H9 (cell line): ENCODE data around the gene MOCS1. TPM values are rescaled to one million over a fixed set of nuclear protein-coding genes. Genes with fewer than 3 reads are reported as not detected.

Experiments
- DNase-seq: peaks from one replicate; pipeline ENCODE4 v3.0.0-alpha.2; 2017
- H2AFZ ChIP-seq: one replicate; pipeline ENCODE4 v1.6.1; 2013; ENCODE audit warnings: mild to moderate bottlenecking, low read length, control low read depth, moderate library complexity
- H2AK5ac ChIP-seq: 2 replicates; pipeline ENCODE4 v1.6.1; 2013; ENCODE audit warnings: low read length, control low read depth, mixed read lengths; ENCODE audit not compliant: insufficient read length
- H2BK120ac ChIP-seq: one replicate; pipeline ENCODE4 v1.6.1; 2013; ENCODE audit warnings: low read depth, mild to moderate bottlenecking, low read length, control low read depth, inconsistent platforms; ENCODE audit not compliant: poor library complexity, severe bottlenecking
- H2BK12ac ChIP-seq: 2 replicates; pipeline ENCODE4 v1.6.1; 2013; ENCODE audit warnings: low read length, control low read depth, mixed read lengths, low read depth; ENCODE audit not compliant: insufficient read length
- H2BK15ac ChIP-seq: 2 replicates; pipeline ENCODE4 v1.6.1; 2013; ENCODE audit warnings: low read depth, low read length, control low read depth
- H2BK20ac ChIP-seq: one replicate; pipeline ENCODE4 v1.6.1; 2013; ENCODE audit warnings: low read depth, mild to moderate bottlenecking, low read length, control low read depth, inconsistent platforms; ENCODE audit not compliant: poor library complexity, severe bottlenecking
- H2BK5ac ChIP-seq: 2 replicates; pipeline ENCODE4 v1.6.1; 2013; ENCODE audit warnings: low read length, control low read depth, mixed read lengths; ENCODE audit not compliant: insufficient read length
- H3K14ac ChIP-seq: 2 replicates; pipeline ENCODE4 v1.6.1; 2013; ENCODE audit warnings: low read length, control low read depth; ENCODE audit not compliant: insufficient read depth
- H3K18ac ChIP-seq: 2 replicates; pipeline ENCODE4 v1.6.1; 2013; ENCODE audit warnings: low read depth, mild to moderate bottlenecking, mixed read lengths, low read length, control low read depth; ENCODE audit not compliant: insufficient read length
- H3K23ac ChIP-seq: 2 replicates; pipeline ENCODE4 v1.6.1; 2013; ENCODE audit warnings: low read length, control low read depth, mixed read lengths, low read depth; ENCODE audit not compliant: insufficient read length
- H3K23me2 ChIP-seq: 2 replicates; pipeline ENCODE4 v1.6.1; 2013; ENCODE audit warnings: low read depth, mild to moderate bottlenecking, mixed read lengths, low read length, control low read depth; ENCODE audit not compliant: insufficient read length, poor library complexity, severe bottlenecking
- H3K27ac ChIP-seq: 2 replicates; pipeline ENCODE4 v1.5.1; 2013; ENCODE audit warnings: low read length, control low read depth, mixed read lengths, low read depth; ENCODE audit not compliant: insufficient read length
- H3K27me3 ChIP-seq: 2 replicates; pipeline ENCODE4 v1.6.1; 2013; ENCODE audit warnings: low read length, control low read depth, inconsistent platforms; ENCODE audit not compliant: insufficient read depth
- H3K4ac ChIP-seq: 2 replicates; pipeline ENCODE4 v1.6.1; 2013; ENCODE audit warnings: low read depth, mild to moderate bottlenecking, control low read depth, inconsistent platforms, low read length, moderate library complexity
- H3K4me1 ChIP-seq: 2 replicates; pipeline ENCODE4 v1.6.1; 2013; ENCODE audit warnings: low read length, control low read depth, inconsistent platforms; ENCODE audit not compliant: insufficient read depth
- H3K4me2 ChIP-seq: 2 replicates; pipeline ENCODE4 v1.6.1; 2013; ENCODE audit warnings: low read length, control low read depth, mixed read lengths; ENCODE audit not compliant: insufficient read length, insufficient read depth
- H3K56ac ChIP-seq: 2 replicates; pipeline ENCODE4 v1.6.1; 2013; ENCODE audit warnings: low read depth, mild to moderate bottlenecking, mixed read lengths, low read length, control low read depth; ENCODE audit not compliant: insufficient read length
- H3K79me1 ChIP-seq: 2 replicates; pipeline ENCODE4 v1.6.1; 2013; ENCODE audit warnings: low read depth, mild to moderate bottlenecking, moderate library complexity, low read length, control low read depth, inconsistent platforms; ENCODE audit not compliant: insufficient read depth, poor library complexity, severe bottlenecking
- H3K79me2 ChIP-seq: 2 replicates; pipeline ENCODE4 v1.6.1; 2013; ENCODE audit warnings: low read length, control low read depth, inconsistent platforms; ENCODE audit not compliant: insufficient read depth
- H3K9ac ChIP-seq: 2 replicates; pipeline ENCODE4 v1.6.1; 2013; ENCODE audit warnings: low read length, control low read depth, mixed read lengths; ENCODE audit not compliant: insufficient read length; ENCODE audit errors: extremely low read depth
- H3K9me3 ChIP-seq: one replicate; pipeline ENCODE4 v1.6.1; 2013; ENCODE audit warnings: low read depth, low read length, inconsistent platforms; ENCODE audit not compliant: control insufficient read depth
- H3T11ph ChIP-seq: one replicate; pipeline ENCODE4 v1.6.1; 2013; ENCODE audit warnings: mild to moderate bottlenecking, low read length, control low read depth, inconsistent platforms
- H4K20me1 ChIP-seq: one replicate; pipeline ENCODE4 v1.6.1; 2013; ENCODE audit not compliant: control insufficient read depth, insufficient read length, insufficient read depth
- H4K5ac ChIP-seq: 2 replicates; pipeline ENCODE4 v1.6.1; 2013; ENCODE audit warnings: low read depth, mild to moderate bottlenecking, mixed read lengths, low read length, control low read depth; ENCODE audit not compliant: insufficient read length
- H4K8ac ChIP-seq: replicated peaks from 2 replicates; pipeline ENCODE4 v1.6.1; 2013; ENCODE audit warnings: low read length, control low read depth, mixed read lengths, low read depth; ENCODE audit not compliant: insufficient read length
- H4K91ac ChIP-seq: 2 replicates; pipeline ENCODE4 v1.6.1; 2013; ENCODE audit warnings: low read depth, mild to moderate bottlenecking, moderate library complexity, mixed read lengths, low read length, control low read depth; ENCODE audit not compliant: insufficient read length
- H3K27ac Mint-ChIP-seq, 3 experiments: 2 replicates in 2 of 3; 3 replicates in 1 of 3; pipeline ENCODE4 v1.8.0; 2020 to 2021; ENCODE audit warnings: mixed read lengths in 3 of 3, mild to moderate bottlenecking in 1 of 3, moderate library complexity in 1 of 3
- H3K27me3 Mint-ChIP-seq: 2 replicates; pipeline ENCODE4 v1.8.0; 2021; ENCODE audit warnings: low read depth, mild to moderate bottlenecking, moderate library complexity, mixed read lengths
- H3K36me3 Mint-ChIP-seq, 3 experiments: 2 replicates in 2 of 3; 3 replicates in 1 of 3; pipeline ENCODE4 v1.8.0; 2020 to 2021; ENCODE audit warnings: low read depth in 3 of 3, mixed read lengths in 3 of 3; ENCODE audit not compliant: insufficient read depth in 1 of 3
- H3K4me1 Mint-ChIP-seq, 2 experiments: 2 replicates each; pipeline ENCODE4 v1.8.0; 2020; ENCODE audit warnings: mixed read lengths in 2 of 2
- H3K4me3 Mint-ChIP-seq, 2 experiments: 2 replicates in 1 of 2; 3 replicates in 1 of 2; pipeline ENCODE4 v1.8.0; 2020 to 2021; ENCODE audit warnings: mild to moderate bottlenecking in 2 of 2, mixed read lengths in 2 of 2, moderate library complexity in 1 of 2
- H3K9me3 Mint-ChIP-seq, 2 experiments: 2 replicates in 1 of 2; 3 replicates in 1 of 2; pipeline ENCODE4 v1.8.0; 2020; ENCODE audit warnings: mild to moderate bottlenecking in 2 of 2, mixed read lengths in 2 of 2, moderate library complexity in 1 of 2
- CTCF ChIP-seq: fragments of 200-600 bp; sonication (generic); conservative IDR thresholded peaks from 3 replicates; pipeline ENCODE4 v1.8.0; 2021; ENCODE audit warnings: antibody characterized with exemption, mild to moderate bottlenecking
- WGBS: extraction: QIAGEN DNeasy Blood & Tissue Kit; methylation state at CpG from one replicate; pipeline ENCODE4 v1.1.7; 2013; ENCODE audit warnings: missing lambda C conversion rate, low lambda C conversion rate, mixed read lengths; ENCODE audit not compliant: insufficient read length; ENCODE audit errors: extremely low coverage; 5-methylcytosine and 5-hydroxymethylcytosine counted together
- total RNA-seq: library from RNA; stranded (reverse); gene quantifications from 2 replicates; pipeline ENCODE4 v1.2.1, GENCODE V29; 2021

Gene MOCS1
- total RNA-seq, 1 experiment from 2014 or later = 15.2 TPM

GRCh38 chr6:39859025-39859424 is 75.2 kb downstream of the MOCS1 start:
- Histone ChIP-seq H4K91ac (no peak overlapping the region), H4K5ac (no peak overlapping the region), H3K14ac (no peak overlapping the region), H3K4ac (no peak overlapping the region), H3K23ac (no peak overlapping the region), H2BK12ac (no peak overlapping the region), H3K18ac (no peak overlapping the region), H2BK120ac (no peak overlapping the region), H3K4me1 (peaks cover 5% of the 10 kb centered on the region; the same call in 1 of the 2 replicates), H3K27me3 (no peaks in the 10 kb centered on the region), H3K79me2 (no peaks in the 10 kb centered on the region), H2BK5ac (no peak overlapping the region), H2BK20ac (no peak overlapping the region), H2AK5ac (no peak overlapping the region), H4K20me1 (no peaks in the 10 kb centered on the region), H3K9me3 (no peaks in the 10 kb centered on the region), H2BK15ac (no peak overlapping the region), H3K9ac (no peak overlapping the region), H3K23me2 (no peaks in the 10 kb centered on the region), H2AFZ (no peak overlapping the region), H3K79me1 (no peaks in the 10 kb centered on the region), H3K4me2 (no peak overlapping the region), H3K56ac (no peak overlapping the region), H3K27ac (no peak overlapping the region), H3T11ph (no peak overlapping the region), H4K8ac (no peak overlapping the region)
- WGBS = no CpG with 5 or more reads among the region's 2 CpGs
- H3K9me3 Mint-ChIP-seq = no peaks in the 10 kb centered on the region
- H3K27ac Mint-ChIP-seq = no peak overlapping the region
- H3K4me1 Mint-ChIP-seq = peaks cover 16 to 23% of the 10 kb centered on the region in 2 experiments
- H3K27me3 Mint-ChIP-seq = peaks cover 7% of the 10 kb centered on the region
- DNase-seq = no peak
- no peaks in the 10 kb centered on the region for H3K36me3 Mint-ChIP-seq
- no peak overlapping the region for H3K4me3 Mint-ChIP-seq
- no peak for TF ChIP-seq CTCF
